Vagina (tissue), 2 donors: ENCODE results near the gene ANKLE2. TPM values are rescaled to one million over a fixed set of nuclear protein-coding genes. Genes with fewer than 3 reads are reported as not detected.

ENCODE experiments used
- DNase-seq, 2 donors: peaks; one replicate each; pipeline ENCODE4 v3.0.0-alpha.2; 2017; ENCODE audit errors: extremely low spot score in 2 of 2
- H3K27ac ChIP-seq: fragments of 200-600 bp; sonication (generic); one replicate; pipeline ENCODE4 v1.5.1; 2019
- H3K27me3 ChIP-seq: fragments of 200-600 bp; sonication (generic); one replicate; pipeline ENCODE4 v1.5.1; 2019
- H3K36me3 ChIP-seq, 2 donors: fragments of 200-600 bp; sonication (generic); one replicate each; pipeline ENCODE4 v1.5.1; 2017 to 2019
- H3K4me1 ChIP-seq: fragments of 200-600 bp; sonication (generic); one replicate; pipeline ENCODE4 v1.5.1; 2019
- H3K4me3 ChIP-seq, 2 donors: fragments of 200-600 bp; sonication (generic); 1 replicate in 1 of 2; 2 replicates in 1 of 2; pipeline ENCODE4 v1.5.1; 2016 to 2019
- H3K9me3 ChIP-seq: fragments of 200-600 bp; sonication (generic); one replicate; pipeline ENCODE4 v1.5.1; 2019
- POLR2A ChIP-seq, 2 donors: fragments of 450-650 bp; IDR thresholded peaks; one replicate each; pipeline ENCODE4 v1.6.1; 2017; ENCODE audit warnings: antibody characterized with exemption in 2 of 2, mild to moderate bottlenecking in 2 of 2, moderate library complexity in 2 of 2
- POLR2AphosphoS5 ChIP-seq, 2 donors: sonication (generic); formaldehyde crosslinking; IDR thresholded peaks; one replicate each; pipeline ENCODE4 v1.9.0; 2017; ENCODE audit warnings: antibody characterized with exemption in 2 of 2, mild to moderate bottlenecking in 2 of 2, low read depth in 1 of 2; ENCODE audit not compliant: insufficient read depth in 1 of 2
- intact Hi-C: fragments of 100-400 bp; cut with DNase I; formaldehyde crosslinking; loops from one replicate; pipeline ENCODE4 v1.15.1; 2023
- total RNA-seq: library from RNA; depleted of rRNA; stranded (reverse); fragments of >200 nt; gene quantifications from one replicate; pipeline ENCODE4 v1.2.3, GENCODE V29; 2016
- TF ChIP-seq, protein P1 (sequence below), 3 experiments: fragments of 450-650 bp in 2 of 3; fragments of 200-600 bp in 1 of 3; sonication (generic) in 1 of 3; IDR thresholded peaks; one replicate each; pipeline ENCODE4 v1.5.1; 2017 to 2019; ENCODE audit warnings: antibody characterized with exemption in 3 of 3, mild to moderate bottlenecking in 2 of 3, moderate library complexity in 2 of 3

ANKLE2 gene
- total RNA-seq, 1 donor from 2014 or later: 63.1 TPM

- intact Hi-C loops: no loop called here
- TF ChIP-seq POLR2A (IDR thresholded peaks at IDR 0.05) (no peak), POLR2AphosphoS5 (IDR thresholded peaks at IDR 0.05; ENCODE audit: insufficient read depth in 1 of 2, low read depth in 1 of 2) (no peak)
- TF ChIP-seq, protein P1, sequence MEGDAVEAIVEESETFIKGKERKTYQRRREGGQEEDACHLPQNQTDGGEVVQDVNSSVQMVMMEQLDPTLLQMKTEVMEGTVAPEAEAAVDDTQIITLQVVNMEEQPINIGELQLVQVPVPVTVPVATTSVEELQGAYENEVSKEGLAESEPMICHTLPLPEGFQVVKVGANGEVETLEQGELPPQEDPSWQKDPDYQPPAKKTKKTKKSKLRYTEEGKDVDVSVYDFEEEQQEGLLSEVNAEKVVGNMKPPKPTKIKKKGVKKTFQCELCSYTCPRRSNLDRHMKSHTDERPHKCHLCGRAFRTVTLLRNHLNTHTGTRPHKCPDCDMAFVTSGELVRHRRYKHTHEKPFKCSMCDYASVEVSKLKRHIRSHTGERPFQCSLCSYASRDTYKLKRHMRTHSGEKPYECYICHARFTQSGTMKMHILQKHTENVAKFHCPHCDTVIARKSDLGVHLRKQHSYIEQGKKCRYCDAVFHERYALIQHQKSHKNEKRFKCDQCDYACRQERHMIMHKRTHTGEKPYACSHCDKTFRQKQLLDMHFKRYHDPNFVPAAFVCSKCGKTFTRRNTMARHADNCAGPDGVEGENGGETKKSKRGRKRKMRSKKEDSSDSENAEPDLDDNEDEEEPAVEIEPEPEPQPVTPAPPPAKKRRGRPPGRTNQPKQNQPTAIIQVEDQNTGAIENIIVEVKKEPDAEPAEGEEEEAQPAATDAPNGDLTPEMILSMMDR (IDR thresholded peaks at IDR 0.05): no peak
- DNase-seq: no peak
- H3K4me1 ChIP-seq: no peaks in the 10 kb centered on the region
- H3K27me3 ChIP-seq: no peaks in the 10 kb centered on the region
- H3K4me3 ChIP-seq: no peak overlapping the region
- H3K36me3 ChIP-seq: peaks cover 0 to 84% of the 10 kb centered on the region in 2 donors
- H3K27ac ChIP-seq: no peak overlapping the region
- no peaks in the 10 kb centered on the region for H3K9me3 ChIP-seq
These were observed 21.9 kb downstream of the ANKLE2 start for GRCh38 chr12:132739600-132740312.

DNA sequence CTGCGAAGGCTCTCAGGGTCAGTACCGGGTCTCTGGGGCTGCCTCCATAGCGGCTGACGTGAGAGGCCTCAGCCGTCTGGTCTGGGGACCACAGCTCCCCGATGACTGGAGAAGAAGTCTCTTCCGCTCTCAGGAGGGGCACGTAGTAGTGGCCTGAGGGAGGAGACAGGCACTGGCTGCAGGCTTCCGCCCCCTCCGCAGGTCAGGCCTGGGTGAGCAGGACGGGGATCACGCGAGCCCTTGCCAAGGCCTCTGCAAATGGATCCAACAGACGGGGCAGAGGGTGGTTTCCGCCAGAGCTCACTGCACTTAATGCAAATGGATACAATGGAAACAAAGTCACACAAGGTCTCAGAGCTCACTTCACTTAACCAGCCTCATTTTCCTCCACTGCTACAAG lies 24.7 kb downstream of the ANKLE2 start:
- no peak for DNase-seq
- Histone ChIP-seq H3K27me3 (no peaks in the 10 kb centered on the region), H3K4me1 (no peaks in the 10 kb centered on the region), H3K36me3 (peaks cover 0 to 86% of the 10 kb centered on the region in 2 donors), H3K4me3 (no peak overlapping the region), H3K9me3 (no peaks in the 10 kb centered on the region), H3K27ac (no peak overlapping the region)
- TF ChIP-seq POLR2A (IDR thresholded peaks at IDR 0.05) (no peak), POLR2AphosphoS5 (IDR thresholded peaks at IDR 0.05; ENCODE audit: insufficient read depth in 1 of 2, low read depth in 1 of 2) (no peak)
- TF ChIP-seq, protein P1 (IDR thresholded peaks at IDR 0.05): no peak
- intact Hi-C loops: no loop called here

GRCh38 chr12:132736378-132736777 lies 25.3 kb downstream of the ANKLE2 start:
- Histone ChIP-seq H3K36me3 (peaks cover 0 to 86% of the 10 kb centered on the region in 2 donors), H3K4me1 (no peaks in the 10 kb centered on the region), H3K4me3 (no peak overlapping the region), H3K27me3 (no peaks in the 10 kb centered on the region), H3K27ac (no peak overlapping the region), H3K9me3 (no peaks in the 10 kb centered on the region)
- TF ChIP-seq, protein P1 (IDR thresholded peaks at IDR 0.05): no peak
- TF ChIP-seq POLR2AphosphoS5 (IDR thresholded peaks at IDR 0.05; ENCODE audit: insufficient read depth in 1 of 2, low read depth in 1 of 2): no peak
- TF ChIP-seq POLR2A (IDR thresholded peaks at IDR 0.05): no peak
- DNase-seq: no peak
- intact Hi-C loops: no loop called here

- no peaks in the 10 kb centered on the region for H3K9me3 ChIP-seq
- H3K27ac ChIP-seq: no peak overlapping the region
- DNase-seq: no peak
- TF ChIP-seq, protein P1 (IDR thresholded peaks at IDR 0.05): no peak
- no peak for TF ChIP-seq POLR2A (IDR thresholded peaks at IDR 0.05)
- no peak for TF ChIP-seq POLR2AphosphoS5 (IDR thresholded peaks at IDR 0.05; ENCODE audit: insufficient read depth in 1 of 2, low read depth in 1 of 2)
- no peaks in the 10 kb centered on the region for H3K4me1 ChIP-seq
- intact Hi-C loops: no loop called here
- H3K36me3 ChIP-seq: peaks cover 0 to 86% of the 10 kb centered on the region in 2 donors
- no peaks in the 10 kb centered on the region for H3K27me3 ChIP-seq
- no peak overlapping the region for H3K4me3 ChIP-seq
These were observed 26.1 kb downstream of the ANKLE2 start for GRCh38 chr12:132735496-132735895.

DNA sequence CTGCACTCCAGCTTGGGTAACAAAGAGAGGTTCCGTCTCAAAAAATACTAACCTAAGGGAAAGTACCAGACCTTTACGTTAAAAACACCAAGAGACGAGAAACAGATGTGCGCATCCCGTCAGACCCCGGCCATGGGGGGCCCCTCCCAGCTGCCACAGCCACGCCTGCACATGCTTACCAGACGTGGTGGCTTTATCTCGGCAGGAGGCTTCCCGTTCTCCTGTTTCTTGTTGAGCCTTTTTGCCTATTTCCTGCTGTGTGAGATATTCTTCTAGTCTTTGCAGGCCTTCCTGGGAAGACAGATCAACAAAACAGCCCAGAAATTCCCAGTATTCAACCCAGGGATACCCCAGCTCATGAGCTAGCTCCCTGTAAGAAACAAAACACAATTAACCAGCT lies 27.4 kb downstream of the ANKLE2 start:
- TF ChIP-seq POLR2AphosphoS5 (IDR thresholded peaks at IDR 0.05; ENCODE audit: insufficient read depth in 1 of 2, low read depth in 1 of 2) (no peak), POLR2A (IDR thresholded peaks at IDR 0.05) (no peak)
- TF ChIP-seq, protein P1 (IDR thresholded peaks at IDR 0.05): no peak
- Histone ChIP-seq H3K27me3 (no peaks in the 10 kb centered on the region), H3K9me3 (no peaks in the 10 kb centered on the region), H3K36me3 (peaks cover 0 to 83% of the 10 kb centered on the region in 2 donors), H3K27ac (no peak overlapping the region), H3K4me3 (no peak overlapping the region), H3K4me1 (no peaks in the 10 kb centered on the region)
- intact Hi-C loops: no loop called here
- DNase-seq: no peak
